Trophoblast cell (in vitro differentiated cells and primary cell): ENCODE data around the gene SIPA1L3.

Experiments used
- DNase-seq, 2 donors: peaks; one replicate each; pipeline ENCODE4 v3.0.0-alpha.2; 2016
- H2AFZ ChIP-seq: 2 replicates; pipeline ENCODE4 v1.6.1; 2013; ENCODE audit warnings: low read length, moderate library complexity, mild to moderate bottlenecking; ENCODE audit not compliant: insufficient read depth, poor library complexity
- H2AK5ac ChIP-seq: 2 replicates; pipeline ENCODE4 v1.6.1; 2013; ENCODE audit warnings: mild to moderate bottlenecking, low read length
- H2BK120ac ChIP-seq: 2 replicates; pipeline ENCODE4 v1.6.1; 2013; ENCODE audit warnings: low read length, mild to moderate bottlenecking, moderate library complexity; ENCODE audit not compliant: insufficient read depth, poor library complexity
- H2BK12ac ChIP-seq: 2 replicates; pipeline ENCODE4 v1.6.1; 2013; ENCODE audit warnings: mild to moderate bottlenecking, low read length, moderate library complexity
- H2BK5ac ChIP-seq: 2 replicates; pipeline ENCODE4 v1.6.1; 2013; ENCODE audit warnings: low read length, low read depth, moderate library complexity, mild to moderate bottlenecking; ENCODE audit not compliant: poor library complexity
- H3K14ac ChIP-seq: 2 replicates; pipeline ENCODE4 v1.6.1; 2013; ENCODE audit warnings: mild to moderate bottlenecking, low read length
- H3K18ac ChIP-seq: 2 replicates; pipeline ENCODE4 v1.6.1; 2013; ENCODE audit warnings: mild to moderate bottlenecking, low read length
- H3K23ac ChIP-seq: 2 replicates; pipeline ENCODE4 v1.6.1; 2013; ENCODE audit warnings: low read length
- H3K27ac ChIP-seq: 2 replicates; pipeline ENCODE4 v1.5.1; 2013; ENCODE audit warnings: low read depth, mild to moderate bottlenecking, inconsistent platforms, low read length, moderate library complexity
- H3K27me3 ChIP-seq: 2 replicates; pipeline ENCODE4 v1.6.1; 2013; ENCODE audit warnings: inconsistent platforms, mild to moderate bottlenecking, low read length, moderate library complexity; ENCODE audit not compliant: insufficient read depth
- H3K36me3 ChIP-seq, 2 experiments: 1 replicate in 1 of 2; 2 replicates in 1 of 2; pipeline ENCODE4 v1.6.1; 2013; ENCODE audit warnings: low read length in 2 of 2, mild to moderate bottlenecking in 2 of 2, moderate library complexity in 1 of 2; ENCODE audit not compliant: insufficient read depth in 2 of 2, control insufficient read depth in 1 of 2
- H3K4ac ChIP-seq: 2 replicates; pipeline ENCODE4 v1.6.1; 2013; ENCODE audit warnings: low read depth, mild to moderate bottlenecking, low read length, moderate library complexity
- H3K4me1 ChIP-seq, 2 experiments: 1 replicate in 1 of 2; 2 replicates in 1 of 2; pipeline ENCODE4 v1.6.1; 2013; ENCODE audit warnings: low read length in 2 of 2, mild to moderate bottlenecking in 2 of 2, moderate library complexity in 1 of 2; ENCODE audit not compliant: insufficient read depth in 2 of 2, control insufficient read depth in 1 of 2
- H3K4me2 ChIP-seq: 2 replicates; pipeline ENCODE4 v1.6.1; 2013; ENCODE audit warnings: inconsistent platforms, mild to moderate bottlenecking, low read length, moderate library complexity
- H3K4me3 ChIP-seq: 2 replicates; pipeline ENCODE4 v1.5.1; 2013; ENCODE audit warnings: mild to moderate bottlenecking, low read depth, low read length, inconsistent platforms
- H3K79me1 ChIP-seq: one replicate; pipeline ENCODE4 v1.6.1; 2013; ENCODE audit warnings: low read length
- H3K79me2 ChIP-seq: 2 replicates; pipeline ENCODE4 v1.6.1; 2013; ENCODE audit warnings: low read length, mild to moderate bottlenecking; ENCODE audit not compliant: control insufficient read depth, insufficient read depth, poor library complexity
- H3K9ac ChIP-seq: 2 replicates; pipeline ENCODE4 v1.6.1; 2013; ENCODE audit warnings: mild to moderate bottlenecking, low read length
- H3K9me3 ChIP-seq: 2 replicates; pipeline ENCODE4 v1.6.1; 2013; ENCODE audit warnings: low read depth, mild to moderate bottlenecking, control low read depth, inconsistent platforms, low read length; ENCODE audit not compliant: insufficient read depth
- H4K12ac ChIP-seq: 2 replicates; pipeline ENCODE4 v1.6.1; 2013; ENCODE audit warnings: low read depth, mild to moderate bottlenecking, low read length, moderate library complexity
- H4K8ac ChIP-seq: 2 replicates; pipeline ENCODE4 v1.6.1; 2013; ENCODE audit warnings: low read depth, mild to moderate bottlenecking, low read length, moderate library complexity
- H4K91ac ChIP-seq: one replicate; pipeline ENCODE4 v1.6.1; 2013; ENCODE audit warnings: low read depth, mild to moderate bottlenecking, low read length, moderate library complexity
- WGBS: extraction: QIAGEN DNeasy Blood & Tissue Kit; methylation state at CpG from one replicate; pipeline ENCODE4 v1.1.7; 2013; ENCODE audit warnings: missing lambda C conversion rate; ENCODE audit not compliant: insufficient read length, insufficient coverage; ENCODE audit errors: extremely low coverage; 5-methylcytosine and 5-hydroxymethylcytosine counted together

SIPA1L3 gene

DNA sequence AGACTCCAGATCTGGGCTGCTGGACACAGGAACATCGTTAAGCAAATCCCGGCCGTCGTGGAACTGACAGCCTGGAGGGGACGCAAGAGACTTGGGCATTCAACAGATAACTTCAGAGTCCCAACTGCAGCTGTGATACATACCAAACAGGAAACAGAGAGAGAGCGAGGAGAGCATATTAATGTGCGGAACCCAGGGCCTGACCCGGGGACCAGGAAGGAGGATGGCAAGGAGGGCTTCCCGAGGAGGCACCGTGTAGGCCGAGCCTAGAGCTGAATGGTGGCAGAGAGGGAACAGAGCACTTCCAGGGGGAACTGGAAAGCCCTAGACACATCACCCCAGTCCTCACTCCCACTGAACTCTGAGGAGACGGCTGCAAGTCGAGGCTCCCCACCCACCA, 68.1 kb downstream of the SIPA1L3 start:
- no peak for DNase-seq
- H3K4ac ChIP-seq, result no peak overlapping the region

GRCh38 chr19:37975596-37976515, 68.8 kb downstream of the SIPA1L3 start:
- Histone ChIP-seq H3K27me3 (no peaks in the 10 kb centered on the region), H3K9me3 (peaks cover 3% of the 10 kb centered on the region), H3K23ac (no peak overlapping the region), H2BK5ac (no peak overlapping the region), H3K36me3 (peaks cover 0 to 4% of the 10 kb centered on the region in 2 experiments), H3K9ac (no peak overlapping the region), H3K79me2 (no peaks in the 10 kb centered on the region), H3K18ac (no peak overlapping the region), H3K79me1 (peaks cover 6% of the 10 kb centered on the region), H4K12ac (no peak overlapping the region), H3K4me1 (peaks cover 4 to 9% of the 10 kb centered on the region in 2 experiments), H3K4ac (no peak overlapping the region), H4K91ac (no peak overlapping the region), H2BK120ac (no peak overlapping the region), H2AFZ (no peak overlapping the region), H3K4me3 (no peak overlapping the region), H2AK5ac (no peak overlapping the region), H3K14ac (no peak overlapping the region), H3K4me2 (no peak overlapping the region), H3K27ac (no peak overlapping the region), H2BK12ac (no peak overlapping the region), H4K8ac (no peak overlapping the region)
- no peak for DNase-seq
- WGBS, result no CpG with 5 or more reads among the region's 16 CpGs

More for the DNA sequence above, 68.1 kb downstream of the SIPA1L3 start:
- no peak overlapping the region for H2BK12ac ChIP-seq
- no peak overlapping the region for H3K18ac ChIP-seq
- H4K8ac ChIP-seq, result no peak overlapping the region
- peaks cover 0 to 4% of the 10 kb centered on the region in 2 experiments for H3K36me3 ChIP-seq
- H2AK5ac ChIP-seq, result no peak overlapping the region
- H3K9ac ChIP-seq, result no peak overlapping the region
- no CpG with 5 or more reads among the region's 13 CpGs for WGBS
- no peak overlapping the region for H3K23ac ChIP-seq
- no peak overlapping the region for H3K14ac ChIP-seq
- no peak overlapping the region for H2AFZ ChIP-seq
- H3K79me2 ChIP-seq, result no peaks in the 10 kb centered on the region
- peaks cover 4 to 6% of the 10 kb centered on the region in 2 experiments for H3K4me1 ChIP-seq
- no peak overlapping the region for H2BK5ac ChIP-seq
- no peak overlapping the region for H3K4me2 ChIP-seq
- peaks cover 6% of the 10 kb centered on the region for H3K9me3 ChIP-seq
- H3K4me3 ChIP-seq, result no peak overlapping the region
- no peaks in the 10 kb centered on the region for H3K27me3 ChIP-seq
- H3K27ac ChIP-seq, result no peak overlapping the region
- no peak overlapping the region for H2BK120ac ChIP-seq
- no peak overlapping the region for H4K91ac ChIP-seq
- no peak overlapping the region for H4K12ac ChIP-seq
- peaks cover 3% of the 10 kb centered on the region for H3K79me1 ChIP-seq

DNA sequence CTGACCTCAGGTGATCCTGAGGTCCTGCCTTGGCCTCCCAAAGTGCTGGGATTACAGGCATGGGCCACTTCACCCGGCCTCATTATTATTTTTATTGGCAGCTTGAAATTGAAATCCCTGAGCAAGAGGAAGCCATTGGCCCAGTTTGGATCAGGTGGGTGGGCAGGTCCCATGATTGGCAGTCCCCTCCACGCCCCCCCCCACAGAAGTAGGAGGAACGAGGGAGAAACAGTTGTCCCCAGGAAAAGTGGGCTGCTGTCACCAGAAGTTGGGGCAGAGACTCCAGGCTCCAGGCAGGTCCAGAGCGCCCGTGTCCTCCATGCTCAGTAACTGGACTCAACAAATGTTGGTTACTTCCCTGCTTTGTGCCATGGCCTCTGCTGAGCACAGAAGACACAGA, 70.4 kb downstream of the SIPA1L3 start:
- no peak overlapping the region for H2BK5ac ChIP-seq
- no peak overlapping the region for H4K91ac ChIP-seq
- H3K23ac ChIP-seq, result no peak overlapping the region
- H3K79me1 ChIP-seq, result peaks cover 6% of the 10 kb centered on the region
- no peak overlapping the region for H3K4me2 ChIP-seq
- H3K9me3 ChIP-seq, result peaks cover 3% of the 10 kb centered on the region
- H3K27ac ChIP-seq, result no peak overlapping the region
- no peaks in the 10 kb centered on the region for H3K79me2 ChIP-seq
- H3K27me3 ChIP-seq, result no peaks in the 10 kb centered on the region
- H2BK12ac ChIP-seq, result no peak overlapping the region
- H3K4me3 ChIP-seq, result no peak overlapping the region
- H3K36me3 ChIP-seq, result peaks cover 0 to 4% of the 10 kb centered on the region in 2 experiments
- no peak overlapping the region for H4K8ac ChIP-seq
- no peak overlapping the region for H2AFZ ChIP-seq
- no peak overlapping the region for H4K12ac ChIP-seq
- H2AK5ac ChIP-seq, result no peak overlapping the region
- H3K9ac ChIP-seq, result no peak overlapping the region
- no CpG with 5 or more reads among the region's 5 CpGs for WGBS
- no peak overlapping the region for H3K14ac ChIP-seq
- H2BK120ac ChIP-seq, result no peak overlapping the region
- H3K4ac ChIP-seq, result no peak overlapping the region
- no peak overlapping the region for H3K18ac ChIP-seq
- DNase-seq, result no peak
- H3K4me1 ChIP-seq, result peaks cover 12 to 21% of the 10 kb centered on the region in 2 experiments

DNA sequence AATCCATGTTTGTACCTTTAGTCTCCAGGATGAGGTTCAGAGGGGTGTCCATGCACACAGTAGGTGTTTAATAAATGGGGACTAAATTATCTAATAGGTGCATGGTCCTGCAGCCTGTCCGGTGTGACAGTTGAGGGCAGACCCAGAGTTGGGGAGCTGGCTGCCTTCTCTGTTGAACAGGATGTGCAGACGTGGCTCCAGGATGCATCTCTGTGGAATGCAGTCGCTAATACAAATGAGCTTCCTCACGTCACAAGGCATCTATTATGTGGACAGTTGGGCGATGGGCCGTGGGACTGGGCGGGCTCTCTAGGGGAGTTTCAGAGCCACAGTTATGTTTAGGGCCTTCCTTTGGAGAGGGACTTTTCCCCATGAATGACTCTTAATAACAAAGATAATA, 71.0 kb downstream of the SIPA1L3 start:
- H3K9me3 ChIP-seq, result peaks cover 3% of the 10 kb centered on the region
- no peak overlapping the region for H3K9ac ChIP-seq
- no peak overlapping the region for H2AK5ac ChIP-seq
- H2BK5ac ChIP-seq, result no peak overlapping the region
- H4K8ac ChIP-seq, result no peak overlapping the region
- H2BK12ac ChIP-seq, result no peak overlapping the region
- no peak overlapping the region for H2BK120ac ChIP-seq
- H3K18ac ChIP-seq, result no peak overlapping the region
- no peak overlapping the region for H3K14ac ChIP-seq
- H3K79me2 ChIP-seq, result no peaks in the 10 kb centered on the region
- no peak overlapping the region for H3K4me3 ChIP-seq
- peaks cover 0 to 4% of the 10 kb centered on the region in 2 experiments for H3K36me3 ChIP-seq
- DNase-seq, result no peak
- no CpG with 5 or more reads among the region's 7 CpGs for WGBS
- no peak overlapping the region for H4K91ac ChIP-seq
- no peaks in the 10 kb centered on the region for H3K27me3 ChIP-seq
- peaks cover 6% of the 10 kb centered on the region for H3K79me1 ChIP-seq
- H3K4ac ChIP-seq, result no peak overlapping the region
- H3K23ac ChIP-seq, result no peak overlapping the region
- no peak overlapping the region for H4K12ac ChIP-seq
- H3K4me1 ChIP-seq, result peaks cover 16 to 26% of the 10 kb centered on the region in 2 experiments
- H2AFZ ChIP-seq, result no peak overlapping the region
- H3K4me2 ChIP-seq, result no peak overlapping the region
- no peak overlapping the region for H3K27ac ChIP-seq
